Measurements from ENCODE around the gene NTRK2.

- TF ChIP-seq CREB1 (IDR thresholded peaks at IDR 0.05; ENCODE audit: low read depth) (no peak), REST (IDR thresholded peaks at IDR 0.05; ENCODE audit: low read depth) (no peak), EP300 (IDR thresholded peaks at IDR 0.05; ENCODE audit: borderline replicate concordance) (no peak), FOXM1 (IDR thresholded peaks at IDR 0.05; ENCODE audit: borderline replicate concordance, low read depth) (no peak), RAD21 (IDR thresholded peaks at IDR 0.05; ENCODE audit: low read depth) (no peak), TAF1 (IDR thresholded peaks at IDR 0.05; ENCODE audit: low read depth) (no peak), CEBPB (IDR thresholded peaks at IDR 0.05) (no peak), ZBTB7A (IDR thresholded peaks at IDR 0.05; ENCODE audit: low read depth) (no peak), MAX (IDR thresholded peaks at IDR 0.05) (no peak), EGR1 (IDR thresholded peaks at IDR 0.05) (no peak), USF1 (IDR thresholded peaks at IDR 0.05) (no peak), NFIC (IDR thresholded peaks at IDR 0.05) (no peak), YY1 (IDR thresholded peaks at IDR 0.05; ENCODE audit: low read depth) (no peak)
These were observed 75.2 kb downstream of the NTRK2 start for GRCh38 chr9:84744726-84745125.

All from Ishikawa (cell line).